SU-DHL-6 (cell line): ENCODE measurements around the gene WWOX.

Experiments used
- H2AFZ ChIP-seq: fragments of 200-600 bp; sonication (generic); 2 replicates; pipeline ENCODE4 v1.6.1; 2014; ENCODE audit warnings: low read depth, mild to moderate bottlenecking, moderate library complexity, mixed read lengths, antibody characterized with exemption, low read length; ENCODE audit not compliant: severe bottlenecking
- H3F3A ChIP-seq: fragments of 200-600 bp; shearing (Covaris generic); 2 replicates; pipeline ENCODE4 v1.6.0; 2016; ENCODE audit warnings: antibody characterized with exemption, mild to moderate bottlenecking; ENCODE audit not compliant: insufficient read depth
- H3K27ac ChIP-seq: fragments of 200-600 bp; sonication (generic); 2 replicates; pipeline ENCODE4 v1.5.1; 2016; ENCODE audit warnings: low read depth, mild to moderate bottlenecking, low read length, moderate library complexity, mixed read lengths
- H3K27me3 ChIP-seq: fragments of 200-600 bp; sonication (generic), shearing (Covaris generic); 2 replicates; pipeline ENCODE4 v1.6.0; 2014; ENCODE audit warnings: mild to moderate bottlenecking, low read length
- H3K36me3 ChIP-seq: fragments of 200-600 bp; sonication (generic); 2 replicates; pipeline ENCODE4 v1.6.1; 2014; ENCODE audit warnings: mild to moderate bottlenecking, low read length, mixed read lengths
- H3K4me2 ChIP-seq: fragments of 300-600, 200-600 bp; shearing (Covaris generic), sonication (generic); 2 replicates; pipeline ENCODE4 v1.6.0; 2014; ENCODE audit warnings: low read length, low read depth, mild to moderate bottlenecking; ENCODE audit not compliant: poor library complexity, severe bottlenecking
- H3K4me3 ChIP-seq: fragments of 200-600 bp; sonication (generic); 2 replicates; pipeline ENCODE4 v1.5.1; 2014; ENCODE audit warnings: antibody characterized with exemption, low read length, mild to moderate bottlenecking, mixed read lengths; ENCODE audit not compliant: insufficient read depth, poor library complexity, severe bottlenecking
- H3K79me2 ChIP-seq: fragments of 200-600 bp; sonication (generic); 2 replicates; pipeline ENCODE4 v1.6.1; 2014; ENCODE audit warnings: mild to moderate bottlenecking, low read length, moderate library complexity; ENCODE audit not compliant: insufficient read depth
- H3K9ac ChIP-seq: fragments of 200-600 bp; sonication (generic); 2 replicates; pipeline ENCODE4 v1.7.0; 2014; ENCODE audit warnings: mild to moderate bottlenecking, low read length
- H3K9me2 ChIP-seq: fragments of 200-600 bp; sonication (generic); replicated peaks from 2 replicates; pipeline ENCODE4 v1.6.1; 2014; ENCODE audit warnings: low read length; ENCODE audit not compliant: insufficient read depth
- H3K9me3 ChIP-seq: fragments of 200-600 bp; sonication (generic); 2 replicates; pipeline ENCODE4 v1.6.1; 2014; ENCODE audit warnings: low read length, mixed read lengths; ENCODE audit not compliant: insufficient read depth
- H4K20me1 ChIP-seq: fragments of 200-600 bp; sonication (generic); 2 replicates; pipeline ENCODE4 v1.6.1; 2014; ENCODE audit warnings: low read depth, mild to moderate bottlenecking, antibody characterized with exemption, low read length, moderate library complexity, mixed read lengths
- EZH2phosphoT487 ChIP-seq: fragments of 200-600 bp; sonication (generic), shearing (Covaris generic); conservative IDR thresholded peaks from 2 replicates; pipeline ENCODE4 v1.6.1; 2018; ENCODE audit warnings: mild to moderate bottlenecking, antibody characterized with exemption, low read length, moderate library complexity, mixed read lengths
- TF ChIP-seq, protein P1 (sequence below): fragments of 200-600 bp; sonication (generic); IDR thresholded peaks from one replicate; pipeline ENCODE4 v1.5.1; 2017; ENCODE audit warnings: antibody characterized with exemption, mild to moderate bottlenecking, low read length, moderate library complexity; ENCODE audit not compliant: insufficient read depth, poor library complexity, severe bottlenecking

WWOX gene

DNA sequence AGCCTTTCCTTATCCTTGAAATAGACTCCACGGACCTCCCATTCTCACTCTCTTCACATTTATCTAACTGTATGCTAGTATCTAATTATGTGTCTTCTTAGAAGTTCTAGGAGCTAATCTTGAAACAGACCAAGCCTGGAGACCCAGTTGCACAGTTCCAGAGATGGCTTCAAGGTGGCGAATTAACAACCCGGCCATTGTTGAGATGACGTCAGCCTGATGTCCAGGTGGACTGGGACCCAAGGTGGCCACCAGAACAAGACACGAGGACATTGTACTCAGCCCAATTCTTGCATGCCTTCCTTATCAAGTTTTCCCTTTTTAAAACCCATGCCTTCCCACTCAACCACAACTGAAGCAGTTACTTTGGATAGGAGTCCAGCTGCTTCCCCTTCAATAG lies 29.5 kb upstream of the WWOX start:
- Histone ChIP-seq H3K4me3 (no peak overlapping the region), H3K4me2 (no peak overlapping the region), H3K9ac (no peak overlapping the region), H3K9me3 (no peaks in the 10 kb centered on the region), H3F3A (no peaks in the 10 kb centered on the region), H3K27me3 (0 out of 2 replicates have a peak, but pooled peaks cover 3% of the 10 kb centered on the region), H4K20me1 (no peaks in the 10 kb centered on the region), H3K79me2 (no peaks in the 10 kb centered on the region), H3K9me2 (no peaks in the 10 kb centered on the region), H2AFZ (no peak overlapping the region), H3K27ac (no peak overlapping the region), H3K36me3 (no peaks in the 10 kb centered on the region)
- TF ChIP-seq EZH2phosphoT487, result no peak
- TF ChIP-seq, protein P1, sequence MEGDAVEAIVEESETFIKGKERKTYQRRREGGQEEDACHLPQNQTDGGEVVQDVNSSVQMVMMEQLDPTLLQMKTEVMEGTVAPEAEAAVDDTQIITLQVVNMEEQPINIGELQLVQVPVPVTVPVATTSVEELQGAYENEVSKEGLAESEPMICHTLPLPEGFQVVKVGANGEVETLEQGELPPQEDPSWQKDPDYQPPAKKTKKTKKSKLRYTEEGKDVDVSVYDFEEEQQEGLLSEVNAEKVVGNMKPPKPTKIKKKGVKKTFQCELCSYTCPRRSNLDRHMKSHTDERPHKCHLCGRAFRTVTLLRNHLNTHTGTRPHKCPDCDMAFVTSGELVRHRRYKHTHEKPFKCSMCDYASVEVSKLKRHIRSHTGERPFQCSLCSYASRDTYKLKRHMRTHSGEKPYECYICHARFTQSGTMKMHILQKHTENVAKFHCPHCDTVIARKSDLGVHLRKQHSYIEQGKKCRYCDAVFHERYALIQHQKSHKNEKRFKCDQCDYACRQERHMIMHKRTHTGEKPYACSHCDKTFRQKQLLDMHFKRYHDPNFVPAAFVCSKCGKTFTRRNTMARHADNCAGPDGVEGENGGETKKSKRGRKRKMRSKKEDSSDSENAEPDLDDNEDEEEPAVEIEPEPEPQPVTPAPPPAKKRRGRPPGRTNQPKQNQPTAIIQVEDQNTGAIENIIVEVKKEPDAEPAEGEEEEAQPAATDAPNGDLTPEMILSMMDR, result no peak

DNA sequence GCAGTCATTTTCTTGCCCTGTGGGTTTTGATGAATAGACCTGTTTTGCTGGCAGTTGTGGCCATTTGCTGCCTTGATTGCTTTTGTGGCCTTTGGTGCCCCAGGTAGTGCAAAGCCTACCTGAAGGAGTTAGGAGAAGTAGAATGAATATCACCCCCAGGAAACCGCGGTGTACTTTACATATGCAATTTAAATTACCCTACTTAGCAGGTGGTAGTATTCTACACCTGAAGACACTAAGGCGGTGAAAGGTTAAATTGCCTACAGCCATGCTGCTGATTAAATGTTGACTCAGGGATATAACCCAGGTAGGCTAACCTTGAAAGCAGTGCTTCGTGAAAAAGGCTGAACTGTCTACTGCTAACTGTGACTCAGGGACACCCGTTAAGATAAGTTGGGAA lies 27.2 kb upstream of the WWOX start:
- H3K9ac ChIP-seq, result no peak overlapping the region
- no peaks in the 10 kb centered on the region for H3F3A ChIP-seq
- H3K27ac ChIP-seq, result no peak overlapping the region
- no peaks in the 10 kb centered on the region for H3K9me2 ChIP-seq
- no peaks in the 10 kb centered on the region for H3K9me3 ChIP-seq
- H3K27me3 ChIP-seq, result 0 out of 2 replicates have a peak, but pooled peaks cover 3% of the 10 kb centered on the region
- no peaks in the 10 kb centered on the region for H3K36me3 ChIP-seq
- no peak overlapping the region for H3K4me2 ChIP-seq
- no peak overlapping the region for H2AFZ ChIP-seq
- no peak overlapping the region for H3K4me3 ChIP-seq
- no peaks in the 10 kb centered on the region for H4K20me1 ChIP-seq
- no peak for TF ChIP-seq EZH2phosphoT487
- TF ChIP-seq, protein P1, result no peak
- H3K79me2 ChIP-seq, result no peaks in the 10 kb centered on the region

DNA sequence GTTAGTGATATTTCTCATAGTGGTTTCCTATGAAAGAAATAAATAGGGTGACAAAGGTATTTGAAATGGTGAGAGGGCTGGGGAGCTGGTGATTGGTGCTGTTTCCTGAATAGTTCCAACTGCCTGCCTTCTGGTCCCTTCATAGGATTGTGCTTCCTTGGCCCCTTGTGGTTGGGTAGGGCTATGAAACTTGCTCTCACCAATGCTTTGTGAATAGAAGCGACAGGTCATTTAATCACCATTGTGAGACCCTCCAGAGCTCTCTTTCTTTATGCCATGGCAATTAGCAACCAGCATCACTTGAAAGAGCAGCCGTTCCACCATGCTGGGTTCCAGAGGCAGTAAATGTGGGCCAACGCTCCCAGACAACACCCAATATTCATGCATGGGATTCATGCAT lies 23.7 kb upstream of the WWOX start:
- H3K9me2 ChIP-seq, result no peaks in the 10 kb centered on the region
- H3K4me2 ChIP-seq, result no peak overlapping the region
- H3K9me3 ChIP-seq, result no peaks in the 10 kb centered on the region
- TF ChIP-seq, protein P1, result no peak
- TF ChIP-seq EZH2phosphoT487, result no peak
- H2AFZ ChIP-seq, result no peak overlapping the region
- H3K27ac ChIP-seq, result no peak overlapping the region
- H3K27me3 ChIP-seq, result no peaks in the 10 kb centered on the region
- H3K4me3 ChIP-seq, result no peak overlapping the region
- H3K9ac ChIP-seq, result no peak overlapping the region
- H3F3A ChIP-seq, result no peaks in the 10 kb centered on the region
- H4K20me1 ChIP-seq, result no peaks in the 10 kb centered on the region
- no peaks in the 10 kb centered on the region for H3K79me2 ChIP-seq
- H3K36me3 ChIP-seq, result no peaks in the 10 kb centered on the region
